Bronchial epithelial cell (primary cell): ENCODE results near the gene POT1. TPM values are rescaled to one million over a fixed set of nuclear protein-coding genes. Genes with fewer than 3 reads are reported as not detected.

Source experiments
- DNase-seq: peaks from one replicate; pipeline ENCODE4 v3.0.0-alpha.2; 2010; ENCODE audit warnings: low read depth
- FAIRE-seq: peaks from 2 replicates; lab custom pipeline; 2011; peaks lifted over from hg19 to GRCh38; lab: Jason Lieb, UNC
- H3K27me3 ChIP-seq: 2 replicates; pipeline ENCODE4 v1.5.1; 2011; ENCODE audit warnings: low read length; ENCODE audit not compliant: control insufficient read depth, insufficient read depth
- H3K36me3 ChIP-seq: 2 replicates; pipeline ENCODE4 v1.5.1; 2011; ENCODE audit warnings: low read length; ENCODE audit not compliant: control insufficient read depth, insufficient read depth
- H3K4me3 ChIP-seq: 2 replicates; pipeline ENCODE4 v1.5.1; 2011; ENCODE audit warnings: mild to moderate bottlenecking, low read depth, low read length, control low read depth
- total RNA-seq: library from RNA; depleted of rRNA; stranded (reverse); fragments of >200 nt; gene quantifications from 2 replicates; pipeline ENCODE4 v1.2.1, GENCODE V29; 2014
- TF ChIP-seq, protein P1 (sequence below): IDR thresholded peaks from 2 replicates; pipeline ENCODE4 v1.5.1; 2011; ENCODE audit warnings: mild to moderate bottlenecking, moderate library complexity, low read length, control low read depth, inconsistent platforms; ENCODE audit not compliant: insufficient read depth, severe bottlenecking

POT1 gene
- total RNA-seq, 1 donor from 2014 or later: 29.5 TPM

DNA sequence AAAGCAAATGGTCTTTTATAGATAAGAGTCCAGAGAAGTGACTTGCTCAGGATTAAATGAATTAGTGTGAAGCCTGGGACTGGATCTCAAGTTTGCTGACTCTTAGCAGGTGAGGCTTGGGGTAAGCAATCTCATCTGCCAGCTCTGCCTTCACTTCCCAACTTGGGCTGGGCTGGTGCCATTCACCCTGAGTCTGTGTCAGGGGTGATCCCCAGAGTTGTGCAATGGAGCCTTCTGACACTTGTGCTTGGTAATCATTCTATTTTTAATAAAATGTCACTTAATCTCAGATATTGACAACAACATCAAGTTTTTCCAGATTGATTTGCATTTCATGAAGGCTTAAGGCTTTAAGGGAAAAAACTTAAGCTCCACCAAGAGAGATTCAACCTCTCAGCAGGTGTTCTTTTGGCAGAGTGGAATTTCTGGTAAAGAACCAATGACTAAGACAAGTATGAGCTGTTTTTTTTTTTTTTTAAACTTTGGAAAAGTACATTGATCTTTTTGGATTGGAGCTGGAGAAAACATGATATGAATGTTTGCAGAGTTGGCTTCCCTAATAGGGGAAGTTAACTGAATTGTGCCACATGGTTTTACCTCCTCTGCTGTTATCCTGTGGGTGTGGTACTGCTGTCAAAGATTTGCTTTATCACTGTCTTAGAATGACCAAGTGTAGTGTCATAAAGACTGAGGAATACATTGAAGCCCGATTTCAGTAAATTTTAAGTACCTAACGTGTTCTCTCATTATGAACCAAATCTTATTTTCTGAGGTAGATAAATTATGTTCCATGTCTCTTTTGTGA, 115.4 kb downstream of the POT1 start:
- Histone ChIP-seq H3K36me3 (no peaks in the 10 kb centered on the region), H3K27me3 (no peaks in the 10 kb centered on the region), H3K4me3 (no peak overlapping the region)
- FAIRE-seq (no peak), DNase-seq (peak; percentile 7)
- TF ChIP-seq, protein P1, sequence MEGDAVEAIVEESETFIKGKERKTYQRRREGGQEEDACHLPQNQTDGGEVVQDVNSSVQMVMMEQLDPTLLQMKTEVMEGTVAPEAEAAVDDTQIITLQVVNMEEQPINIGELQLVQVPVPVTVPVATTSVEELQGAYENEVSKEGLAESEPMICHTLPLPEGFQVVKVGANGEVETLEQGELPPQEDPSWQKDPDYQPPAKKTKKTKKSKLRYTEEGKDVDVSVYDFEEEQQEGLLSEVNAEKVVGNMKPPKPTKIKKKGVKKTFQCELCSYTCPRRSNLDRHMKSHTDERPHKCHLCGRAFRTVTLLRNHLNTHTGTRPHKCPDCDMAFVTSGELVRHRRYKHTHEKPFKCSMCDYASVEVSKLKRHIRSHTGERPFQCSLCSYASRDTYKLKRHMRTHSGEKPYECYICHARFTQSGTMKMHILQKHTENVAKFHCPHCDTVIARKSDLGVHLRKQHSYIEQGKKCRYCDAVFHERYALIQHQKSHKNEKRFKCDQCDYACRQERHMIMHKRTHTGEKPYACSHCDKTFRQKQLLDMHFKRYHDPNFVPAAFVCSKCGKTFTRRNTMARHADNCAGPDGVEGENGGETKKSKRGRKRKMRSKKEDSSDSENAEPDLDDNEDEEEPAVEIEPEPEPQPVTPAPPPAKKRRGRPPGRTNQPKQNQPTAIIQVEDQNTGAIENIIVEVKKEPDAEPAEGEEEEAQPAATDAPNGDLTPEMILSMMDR: no peak

DNA sequence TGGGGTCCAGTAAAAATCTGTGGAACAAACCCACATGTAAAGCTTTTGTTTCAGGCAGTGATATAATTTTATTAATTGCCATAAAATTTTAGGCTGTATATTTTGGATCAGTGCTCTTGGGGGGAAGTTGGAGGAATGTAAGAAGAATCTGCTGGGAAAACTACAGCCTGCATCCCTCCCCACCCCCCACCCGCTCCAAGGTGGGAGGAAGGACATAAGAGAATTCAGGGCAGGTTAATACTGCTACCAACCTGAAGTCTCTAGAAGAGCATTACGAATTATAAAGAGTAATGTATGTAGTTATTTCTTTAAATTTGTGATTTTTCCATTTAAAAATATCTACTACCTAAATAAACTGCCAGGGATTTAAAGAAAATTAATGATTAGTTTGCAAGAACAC, 116.9 kb downstream of the POT1 start:
- TF ChIP-seq, protein P1: no peak
- no peak for DNase-seq
- no peak for FAIRE-seq
- no peak overlapping the region for H3K4me3 ChIP-seq
- no peaks in the 10 kb centered on the region for H3K36me3 ChIP-seq
- no peaks in the 10 kb centered on the region for H3K27me3 ChIP-seq

DNA sequence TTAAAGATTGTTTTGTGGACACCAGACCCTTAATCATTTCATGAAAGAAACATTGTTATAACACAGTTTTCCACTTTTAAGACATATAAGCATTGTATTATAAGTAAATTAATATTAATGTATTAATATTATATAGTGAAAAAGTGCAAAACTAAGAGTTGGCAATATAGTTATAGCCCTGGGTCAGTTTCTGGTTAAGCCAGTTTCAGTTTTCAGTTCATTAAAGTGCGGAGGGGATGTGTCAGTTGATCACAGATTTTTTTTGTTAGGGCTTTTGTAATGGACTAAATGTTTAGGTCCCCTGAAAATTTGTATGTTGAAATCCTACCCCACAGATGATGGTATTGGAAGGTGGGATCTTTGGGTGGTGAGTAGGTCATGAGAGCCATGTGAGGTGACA, 118.3 kb downstream of the POT1 start:
- DNase-seq (no peak), FAIRE-seq (no peak)
- H3K4me3 ChIP-seq: no peak overlapping the region
- TF ChIP-seq, protein P1: no peak
- no peaks in the 10 kb centered on the region for H3K27me3 ChIP-seq
- no peaks in the 10 kb centered on the region for H3K36me3 ChIP-seq

DNA sequence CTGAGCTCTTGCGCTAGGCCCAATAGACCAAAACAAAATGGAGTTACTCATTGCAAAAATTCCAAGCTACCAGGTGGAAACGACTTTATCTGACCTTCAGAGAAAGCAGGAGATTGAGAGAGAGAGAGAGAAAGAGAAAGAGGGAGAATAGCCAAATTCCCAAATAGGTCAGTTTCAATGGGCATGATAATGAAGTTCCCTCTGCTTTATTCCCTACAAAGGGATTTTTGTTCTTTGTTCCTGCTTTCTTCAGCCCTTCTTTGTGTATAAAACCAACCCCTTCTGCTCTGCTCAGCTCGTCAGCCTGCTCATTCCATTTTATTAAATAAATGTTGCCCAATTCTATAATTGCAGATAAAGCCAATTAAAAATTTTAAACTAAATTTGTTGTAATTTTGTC, 119.0 kb downstream of the POT1 start:
- H3K4me3 ChIP-seq: no peak overlapping the region
- no peak for FAIRE-seq
- no peak for DNase-seq
- H3K36me3 ChIP-seq: no peaks in the 10 kb centered on the region
- TF ChIP-seq, protein P1: no peak
- H3K27me3 ChIP-seq: no peaks in the 10 kb centered on the region

DNA sequence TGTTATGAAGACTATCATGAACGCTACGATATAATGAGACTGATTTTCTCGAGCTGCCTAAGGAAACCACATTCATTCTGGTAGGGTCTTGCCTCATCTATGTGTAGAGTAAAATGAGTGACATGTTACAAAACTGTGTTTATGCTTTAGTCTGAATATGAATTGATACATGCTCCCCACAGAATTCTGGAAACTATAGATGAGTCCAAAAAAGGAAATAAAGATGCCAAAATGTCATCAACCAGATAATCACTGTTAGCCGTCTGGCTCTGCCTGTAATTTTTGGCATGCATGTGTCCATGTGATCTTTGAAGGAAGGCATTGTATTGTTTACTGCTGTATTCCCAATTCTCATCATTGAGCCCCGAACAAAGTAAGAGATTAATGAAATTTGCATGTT, 121.4 kb downstream of the POT1 start:
- TF ChIP-seq, protein P1: no peak
- DNase-seq (no peak), FAIRE-seq (no peak)
- Histone ChIP-seq H3K36me3 (no peaks in the 10 kb centered on the region), H3K4me3 (no peak overlapping the region), H3K27me3 (no peaks in the 10 kb centered on the region)
